ENCODE measurements around the gene STRA8.

The STRA8 gene

GRCh38 chr7:135233570-135233969 is at the start of gene STRA8:
Gene STRA8, plus strand, starts transcription at chr7:135233838. Its CDS starts 6,687 bp downstream, at chr7:135240525.
- DNase-seq, result no peak
- in situ Hi-C loops (cut with MboI; ENCODE audit: low pct_unique_long_range_greater_than_20kb, low sequenced_read_pairs), result no loop called here

DNA sequence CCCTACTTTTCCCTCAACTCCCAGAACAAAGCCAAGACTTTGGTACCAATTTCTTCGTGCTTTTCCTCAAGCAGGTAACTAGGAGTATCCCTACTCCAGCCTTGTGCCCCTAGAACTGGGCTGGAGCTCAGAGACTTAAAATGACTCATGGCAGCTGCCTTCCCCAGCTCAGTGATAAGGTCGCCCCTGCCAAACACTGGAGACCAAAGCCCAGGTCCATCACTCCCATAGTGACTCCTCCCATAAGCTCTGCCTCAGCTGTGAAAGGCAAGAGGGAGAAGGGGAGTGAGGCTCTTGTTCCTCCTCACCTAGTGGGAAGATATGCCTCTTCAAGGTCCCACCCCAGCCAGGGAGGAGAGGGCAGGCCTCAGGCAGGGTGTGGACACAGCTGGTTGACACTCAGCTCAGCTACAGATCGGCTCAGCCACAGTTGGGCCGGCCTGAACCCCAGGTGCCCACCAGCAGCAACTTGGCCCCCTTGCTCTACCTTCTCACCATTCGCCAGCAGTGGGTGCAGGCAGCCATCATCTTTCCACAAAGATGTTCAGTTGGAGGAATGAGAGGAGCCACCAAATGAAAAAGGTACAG is 49.3 kb upstream of the STRA8 start:
- in situ Hi-C loops (cut with MboI; ENCODE audit: low pct_unique_long_range_greater_than_20kb, low sequenced_read_pairs), result no loop called here
- DNase-seq, result no peak

GRCh38 chr7:135185471-135186260 is 48.0 kb upstream of the STRA8 start:
- in situ Hi-C loops (cut with MboI; ENCODE audit: low pct_unique_long_range_greater_than_20kb, low sequenced_read_pairs), result no loop called here
- DNase-seq, result no peak

- in situ Hi-C loops (cut with MboI; ENCODE audit: low pct_unique_long_range_greater_than_20kb, low sequenced_read_pairs), result no loop called here
- DNase-seq, result no peak
These were observed 47.4 kb upstream of the STRA8 start for GRCh38 chr7:135186261-135186540.

GRCh38 chr7:135186841-135187253 is 46.8 kb upstream of the STRA8 start:
- in situ Hi-C loops (cut with MboI; ENCODE audit: low pct_unique_long_range_greater_than_20kb, low sequenced_read_pairs), result no loop called here
- DNase-seq, result no peak

DNA sequence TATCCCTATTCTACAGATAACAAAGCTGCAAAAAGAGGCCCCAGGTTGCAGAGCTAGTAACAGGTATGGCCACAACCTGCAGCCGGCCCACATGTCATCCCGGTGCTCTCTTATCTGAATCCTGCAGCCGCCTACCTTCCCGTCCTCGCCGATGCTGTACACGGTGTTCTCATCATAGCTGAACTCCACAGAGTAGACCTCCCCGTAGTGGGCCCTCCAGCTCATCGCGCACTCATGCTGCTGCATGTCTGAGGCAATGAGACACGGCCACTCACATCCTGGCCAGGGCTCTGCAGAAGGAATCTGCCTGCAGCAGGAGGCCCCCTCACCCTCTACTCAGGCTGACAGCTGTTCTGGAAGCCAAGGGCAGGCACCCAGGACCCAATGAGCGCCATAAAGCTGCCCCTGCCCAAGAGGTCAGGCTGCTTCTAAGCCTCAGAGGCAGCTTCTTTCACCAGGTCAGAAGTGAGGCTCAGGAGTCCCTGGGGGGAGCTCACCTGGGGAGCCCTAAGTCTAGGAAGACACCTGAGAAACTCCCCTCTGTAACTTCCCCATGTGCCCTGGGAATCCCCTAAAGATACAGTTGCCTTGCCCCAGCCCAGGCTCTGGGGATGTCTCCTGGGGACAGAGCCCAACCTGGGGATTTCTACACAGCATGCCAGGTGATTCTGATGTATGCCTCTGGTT is 45.2 kb upstream of the STRA8 start:
- in situ Hi-C loops (cut with MboI; ENCODE audit: low pct_unique_long_range_greater_than_20kb, low sequenced_read_pairs), result no loop called here
- DNase-seq, result no peak

DNA sequence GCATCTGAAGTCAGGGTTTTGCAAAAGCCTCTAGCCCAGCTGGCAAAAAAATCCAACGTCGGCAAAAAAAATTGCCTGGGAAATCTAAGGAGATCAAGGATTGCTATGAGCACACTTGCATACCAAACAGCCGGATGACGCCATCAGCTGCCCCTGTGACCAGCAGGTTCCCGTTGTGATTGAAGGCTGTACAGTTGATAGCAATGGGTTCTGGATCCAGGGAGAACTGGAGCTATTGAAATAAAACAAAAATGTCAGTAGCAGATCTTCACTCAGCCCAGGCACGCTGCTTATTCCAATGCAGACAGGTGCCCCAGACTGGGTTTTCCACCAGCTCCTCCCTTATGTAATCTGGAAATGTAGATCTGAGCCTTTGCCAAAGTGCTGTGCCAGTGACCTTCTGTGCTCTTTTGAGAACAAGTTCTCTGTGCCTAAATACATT is 44.4 kb upstream of the STRA8 start:
- DNase-seq, result no peak
- in situ Hi-C loops (cut with MboI; ENCODE audit: low pct_unique_long_range_greater_than_20kb, low sequenced_read_pairs), result no loop called here

DNA sequence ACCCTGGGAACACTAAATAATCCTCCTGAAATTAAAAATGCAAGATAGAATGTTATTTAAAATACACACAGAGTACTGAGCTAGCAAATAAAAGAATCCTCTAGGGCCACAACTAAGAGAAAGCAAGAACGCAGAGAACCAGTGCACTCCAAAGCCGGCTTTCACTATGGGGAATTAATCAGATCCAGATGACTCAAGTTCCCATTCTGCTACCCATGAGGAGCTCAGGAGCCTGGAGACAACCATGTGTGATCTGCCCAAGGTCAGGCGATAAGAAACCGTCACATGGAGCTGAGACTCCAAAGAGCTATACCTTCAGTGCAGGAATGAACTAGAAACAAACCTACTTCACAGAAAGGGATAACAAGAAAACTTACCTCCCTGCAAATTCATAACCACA is 43.7 kb upstream of the STRA8 start:
- no peak for DNase-seq
- in situ Hi-C loops (cut with MboI; ENCODE audit: low pct_unique_long_range_greater_than_20kb, low sequenced_read_pairs), result no loop called here

- in situ Hi-C loops (cut with MboI; ENCODE audit: low pct_unique_long_range_greater_than_20kb, low sequenced_read_pairs), result no loop called here
- DNase-seq, result no peak
These were observed 42.9 kb upstream of the STRA8 start for GRCh38 chr7:135190703-135191102.

- in situ Hi-C loops (cut with MboI; ENCODE audit: low pct_unique_long_range_greater_than_20kb, low sequenced_read_pairs), result no loop called here
- no peak for DNase-seq
These were observed 40.6 kb upstream of the STRA8 start for GRCh38 chr7:135192914-135193536.

GRCh38 chr7:135193615-135194081 is 40.0 kb upstream of the STRA8 start:
- DNase-seq, result no peak
- in situ Hi-C loops (cut with MboI; ENCODE audit: low pct_unique_long_range_greater_than_20kb, low sequenced_read_pairs), result no loop called here

- DNase-seq, result no peak
- in situ Hi-C loops (cut with MboI; ENCODE audit: low pct_unique_long_range_greater_than_20kb, low sequenced_read_pairs), result no loop called here
These were observed 39.0 kb upstream of the STRA8 start for GRCh38 chr7:135194494-135195095.

- in situ Hi-C loops (cut with MboI; ENCODE audit: low pct_unique_long_range_greater_than_20kb, low sequenced_read_pairs), result no loop called here
- DNase-seq, result no peak
These were observed 38.5 kb upstream of the STRA8 start for GRCh38 chr7:135195156-135195555.

GRCh38 chr7:135195968-135196629 is 37.5 kb upstream of the STRA8 start:
- in situ Hi-C loops (cut with MboI; ENCODE audit: low pct_unique_long_range_greater_than_20kb, low sequenced_read_pairs), result no loop called here
- DNase-seq, result no peak

GRCh38 chr7:135197343-135197742 is 36.3 kb upstream of the STRA8 start:
- in situ Hi-C loops (cut with MboI; ENCODE audit: low pct_unique_long_range_greater_than_20kb, low sequenced_read_pairs), result no loop called here
- DNase-seq, result no peak

GRCh38 chr7:135197906-135198655 is 35.6 kb upstream of the STRA8 start:
- in situ Hi-C loops (cut with MboI; ENCODE audit: low pct_unique_long_range_greater_than_20kb, low sequenced_read_pairs), result no loop called here
- DNase-seq, result no peak

DNA sequence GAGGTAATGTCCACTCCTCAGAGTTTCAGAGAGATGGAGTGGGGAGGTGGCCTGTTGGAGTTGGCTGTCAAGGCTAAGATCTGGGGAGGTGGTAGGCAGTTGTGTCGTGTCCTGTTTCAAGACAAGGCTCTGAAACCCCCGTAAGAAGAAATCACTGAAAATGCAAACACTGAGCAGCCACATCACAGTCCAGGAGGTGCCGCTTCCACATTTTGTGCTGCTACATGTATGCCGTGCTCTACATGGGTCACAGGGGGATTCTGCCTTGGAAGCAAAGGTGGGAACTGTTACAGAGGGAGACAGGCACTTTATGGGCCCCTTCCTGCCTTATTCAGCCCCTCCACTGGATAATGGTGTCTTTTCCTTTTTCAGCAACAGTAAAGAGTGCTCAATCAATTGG is 34.2 kb upstream of the STRA8 start:
- in situ Hi-C loops (cut with MboI; ENCODE audit: low pct_unique_long_range_greater_than_20kb, low sequenced_read_pairs), result no loop called here
- no peak for DNase-seq

- no peak for DNase-seq
- in situ Hi-C loops (cut with MboI; ENCODE audit: low pct_unique_long_range_greater_than_20kb, low sequenced_read_pairs), result no loop called here
These were observed 32.8 kb upstream of the STRA8 start for GRCh38 chr7:135200821-135201331.
